Natural killer cell (primary cell): ENCODE data around the gene LSM8. TPM values are rescaled to one million over a fixed set of nuclear protein-coding genes. Genes with fewer than 3 reads are reported as not detected.
"Not testable (repeated sequence)": the region's sequence is repeated elsewhere in the genome, so short reads cannot be mapped to it uniquely, and the experiment has no call there.

Experiments
- ATAC-seq, 3 donors: fragments of 150-1000 bp in 2 of 3; fragments of 200-7000 bp in 1 of 3; cut with Tn5 transposase; 1 replicate in 1 of 3; 2 replicates in 2 of 3; pipeline ENCODE4 v1.10.0; 2021; ENCODE audit warnings: mild to moderate bottlenecking in 2 of 3, moderate library complexity in 2 of 3
- DNase-seq, 2 donors: peaks; one replicate each; pipeline versions ENCODE4 v3.0.0 to v3.0.0-alpha.2; 2013 to 2021; ENCODE audit warnings: mixed read lengths in 1 of 2
- H3K27ac ChIP-seq: one replicate; pipeline ENCODE4 v1.5.1; 2013; ENCODE audit warnings: mild to moderate bottlenecking, low read length
- H3K27me3 ChIP-seq: one replicate; pipeline ENCODE4 v1.6.1; 2013; ENCODE audit warnings: low read length; ENCODE audit not compliant: control insufficient read depth, insufficient read depth
- H3K36me3 ChIP-seq: one replicate; pipeline ENCODE4 v1.6.1; 2013; ENCODE audit warnings: low read length; ENCODE audit not compliant: control insufficient read depth, insufficient read depth
- H3K4me1 ChIP-seq: one replicate; pipeline ENCODE4 v1.6.1; 2013; ENCODE audit warnings: low read length; ENCODE audit not compliant: control insufficient read depth, insufficient read depth
- H3K4me3 ChIP-seq: one replicate; pipeline ENCODE4 v1.5.1; 2013; ENCODE audit warnings: low read length
- H3K9me3 ChIP-seq: one replicate; pipeline ENCODE4 v1.6.1; 2013; ENCODE audit warnings: low read length; ENCODE audit not compliant: control insufficient read depth, insufficient read depth
- H3K27ac Mint-ChIP-seq, 2 donors: one replicate each; pipeline ENCODE4 v1.8.0; 2022; ENCODE audit warnings: mild to moderate bottlenecking in 2 of 2, mixed read lengths in 2 of 2, moderate library complexity in 1 of 2
- H3K27me3 Mint-ChIP-seq, 2 donors: one replicate each; pipeline ENCODE4 v1.8.0; 2022; ENCODE audit warnings: low read depth in 2 of 2, mixed read lengths in 2 of 2
- H3K36me3 Mint-ChIP-seq: one replicate; pipeline ENCODE4 v1.8.0; 2022; ENCODE audit warnings: mixed read lengths
- H3K4me1 Mint-ChIP-seq, 2 donors: one replicate each; pipeline ENCODE4 v1.8.0; 2022; ENCODE audit warnings: mixed read lengths in 2 of 2
- H3K4me3 Mint-ChIP-seq: one replicate; pipeline ENCODE4 v1.8.0; 2022; ENCODE audit warnings: mild to moderate bottlenecking, moderate library complexity, mixed read lengths
- H3K9me3 Mint-ChIP-seq, 2 donors: one replicate each; pipeline ENCODE4 v1.8.0; 2022; ENCODE audit warnings: mixed read lengths in 2 of 2
- CTCF ChIP-seq: fragments of 200-600 bp; IDR thresholded peaks from one replicate; pipeline ENCODE4 v1.8.0; 2022; ENCODE audit warnings: antibody characterized with exemption
- WGBS: methylation state at CpG from one replicate; pipeline ENCODE4 v1.1.7; 2013; ENCODE audit warnings: missing lambda C conversion rate; ENCODE audit not compliant: insufficient coverage; 5-methylcytosine and 5-hydroxymethylcytosine counted together
- intact Hi-C: fragments of 100-400 bp; cut with micrococcal nuclease; formaldehyde crosslinking; loops from one replicate; pipeline ENCODE4 v1.14.2; 2022
- total RNA-seq, 4 donors: library from RNA; stranded (reverse); fragments of 120-200 nt in 1 of 4; gene quantifications; one replicate each; pipeline versions ENCODE4 v1.2.3 to v1.2.4, GENCODE V29; 2013 to 2022

Gene LSM8
- total RNA-seq: 10 to 100 TPM; 43.5 to 55.8 (median 44.7) TPM
- total RNA-seq (2013): 89.5 TPM

GRCh38 chr7:118183786-118184564, at the start of gene LSM8:
TSS of gene LSM8 (plus strand) at chr7:118184164. CDS start at chr7:118184224, 60 bp downstream.
- Histone ChIP-seq H3K4me1 (peaks cover 11% of the 10 kb centered on the region), H3K36me3 (peaks cover 20% of the 10 kb centered on the region), H3K4me3 (peak within 1 kb of the TSS; percentile 78), H3K27ac (peak within 1 kb of the TSS; percentile 96), H3K27me3 (no peaks in the 10 kb centered on the region), H3K9me3 (no peaks in the 10 kb centered on the region)
- peak; percentile 96 to 99 (median 97) for ATAC-seq
- Mint-ChIP-seq H3K4me3 (peak within 1 kb of the TSS; percentile 97), H3K9me3 (peaks cover 2 to 3% of the 10 kb centered on the region in 2 donors), H3K4me1 (peaks cover 45% of the 10 kb centered on the region in 2 donors), H3K27ac (peak within 1 kb of the TSS; percentile 97 to 98), H3K27me3 (peaks cover 0 to 3% of the 10 kb centered on the region in 2 donors), H3K36me3 (peaks cover 13% of the 10 kb centered on the region)
- under 1% methylated on average over 60 of the region's 62 CpGs for WGBS
- intact Hi-C loops: loop anchor here (1.0 kb wide), 1 partner anchor 30 kb away; no protein-coding TSS in a partner anchor
- DNase-seq: peak; percentile 95 to 100
- no peak for TF ChIP-seq CTCF

- H3K4me1 Mint-ChIP-seq, intact Hi-C loops, H3K4me1 ChIP-seq, H3K4me3 Mint-ChIP-seq, DNase-seq, H3K27ac ChIP-seq, H3K36me3 ChIP-seq, ATAC-seq, H3K4me3 ChIP-seq, H3K27me3 ChIP-seq, H3K27ac Mint-ChIP-seq, H3K9me3 Mint-ChIP-seq, H3K27me3 Mint-ChIP-seq, H3K36me3 Mint-ChIP-seq, H3K9me3 ChIP-seq: not testable (repeated sequence)
Measured at GRCh38 chr7:118134420-118134819, 49.5 kb upstream of the LSM8 start.

- no peak for TF ChIP-seq CTCF
- Mint-ChIP-seq H3K27ac (no peak overlapping the region), H3K27me3 (peaks cover 4 to 21% of the 10 kb centered on the region in 2 donors), H3K4me3 (no peak overlapping the region), H3K36me3 (no peaks in the 10 kb centered on the region), H3K9me3 (no peaks in the 10 kb centered on the region), H3K4me1 (no peaks in the 10 kb centered on the region)
- no peak for ATAC-seq
- no peaks in the 10 kb centered on the region for H3K27me3 ChIP-seq
- intact Hi-C loops: no loop called here
- H3K36me3 ChIP-seq: no peaks in the 10 kb centered on the region
- no peak overlapping the region for H3K4me3 ChIP-seq
- H3K27ac ChIP-seq: no peak overlapping the region
- DNase-seq: no peak
- H3K4me1 ChIP-seq: no peaks in the 10 kb centered on the region
- WGBS: no CpG with 5 or more reads among the region's 1 CpG
- peaks cover 2% of the 10 kb centered on the region for H3K9me3 ChIP-seq
Measured at GRCh38 chr7:118140468-118140867, 43.5 kb upstream of the LSM8 start.

- Mint-ChIP-seq H3K36me3 (no peaks in the 10 kb centered on the region), H3K4me1 (no peaks in the 10 kb centered on the region), H3K27me3 (peaks cover 4 to 21% of the 10 kb centered on the region in 2 donors), H3K4me3 (no peak overlapping the region), H3K9me3 (no peaks in the 10 kb centered on the region), H3K27ac (no peak overlapping the region)
- Histone ChIP-seq H3K36me3 (no peaks in the 10 kb centered on the region), H3K27me3 (no peaks in the 10 kb centered on the region), H3K9me3 (no peaks in the 10 kb centered on the region), H3K27ac (no peak overlapping the region), H3K4me1 (no peaks in the 10 kb centered on the region), H3K4me3 (no peak overlapping the region)
- DNase-seq: no peak
- intact Hi-C loops: no loop called here
- no peak for ATAC-seq
- 89% methylated on average over 1 of the region's 1 CpG for WGBS
- TF ChIP-seq CTCF: no peak
Measured at GRCh38 chr7:118142012-118142411, 42.0 kb upstream of the LSM8 start.
